Suprapubic skin (tissue), 3 donors: ENCODE data around the gene CAMSAP3.

Experiments
- POLR2AphosphoS5 ChIP-seq, 3 donors: sonication (generic); formaldehyde crosslinking; IDR thresholded peaks; one replicate each; pipeline ENCODE4 v1.6.1; 2017; ENCODE audit warnings: antibody characterized with exemption in 3 of 3
- TF ChIP-seq, protein P1 (sequence below), 2 donors: fragments of 200-600 bp in 1 of 2; fragments of 450-650 bp in 1 of 2; sonication (generic) in 1 of 2; IDR thresholded peaks; one replicate each; pipeline ENCODE4 v1.5.1; 2016 to 2019; ENCODE audit warnings: antibody characterized with exemption in 2 of 2, mild to moderate bottlenecking in 1 of 2, moderate library complexity in 1 of 2

DNA sequence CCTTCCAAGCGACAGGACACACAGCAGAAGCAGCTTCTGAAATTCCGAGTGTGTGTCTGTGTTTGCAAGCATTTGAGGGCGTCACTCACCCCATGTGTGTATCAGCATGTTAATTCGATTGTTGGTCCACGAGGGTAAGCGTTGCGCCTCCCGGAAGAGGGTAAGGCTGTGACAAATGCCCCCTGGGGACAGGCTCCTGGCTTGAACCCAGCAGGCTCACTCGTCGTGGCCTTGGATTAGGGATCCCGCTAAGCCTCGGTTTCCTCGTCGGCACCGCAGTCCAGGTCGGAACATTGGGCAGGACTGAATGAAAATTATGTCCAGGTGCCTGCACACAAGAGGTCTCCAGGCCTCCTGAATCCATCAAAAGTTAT is 40.6 kb downstream of the CAMSAP3 start:
- TF ChIP-seq, protein P1, sequence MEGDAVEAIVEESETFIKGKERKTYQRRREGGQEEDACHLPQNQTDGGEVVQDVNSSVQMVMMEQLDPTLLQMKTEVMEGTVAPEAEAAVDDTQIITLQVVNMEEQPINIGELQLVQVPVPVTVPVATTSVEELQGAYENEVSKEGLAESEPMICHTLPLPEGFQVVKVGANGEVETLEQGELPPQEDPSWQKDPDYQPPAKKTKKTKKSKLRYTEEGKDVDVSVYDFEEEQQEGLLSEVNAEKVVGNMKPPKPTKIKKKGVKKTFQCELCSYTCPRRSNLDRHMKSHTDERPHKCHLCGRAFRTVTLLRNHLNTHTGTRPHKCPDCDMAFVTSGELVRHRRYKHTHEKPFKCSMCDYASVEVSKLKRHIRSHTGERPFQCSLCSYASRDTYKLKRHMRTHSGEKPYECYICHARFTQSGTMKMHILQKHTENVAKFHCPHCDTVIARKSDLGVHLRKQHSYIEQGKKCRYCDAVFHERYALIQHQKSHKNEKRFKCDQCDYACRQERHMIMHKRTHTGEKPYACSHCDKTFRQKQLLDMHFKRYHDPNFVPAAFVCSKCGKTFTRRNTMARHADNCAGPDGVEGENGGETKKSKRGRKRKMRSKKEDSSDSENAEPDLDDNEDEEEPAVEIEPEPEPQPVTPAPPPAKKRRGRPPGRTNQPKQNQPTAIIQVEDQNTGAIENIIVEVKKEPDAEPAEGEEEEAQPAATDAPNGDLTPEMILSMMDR (IDR thresholded peaks at IDR 0.05) = no peak
- no peak for TF ChIP-seq POLR2AphosphoS5 (IDR thresholded peaks at IDR 0.05)
